ENCODE data around the gene SH2D7.

Gene SH2D7

GRCh38 chr15:78101423-78102105, 9.2 kb downstream of the SH2D7 start:
- no peak for ATAC-seq (ENCODE audit: low read depth)
- TF ChIP-seq CTCF (IDR thresholded peaks at IDR 0.05; ENCODE audit: poor library complexity, severe bottlenecking) = no peak
- no peaks in the 10 kb centered on the region for H3K27me3 ChIP-seq (ENCODE audit: insufficient read depth, poor library complexity, severe bottlenecking)
- H3K4me1 ChIP-seq (ENCODE audit: insufficient read depth, poor library complexity, severe bottlenecking) = no peaks in the 10 kb centered on the region
- H3K9me3 ChIP-seq (ENCODE audit: severe bottlenecking) = no peaks in the 10 kb centered on the region
- no peaks in the 10 kb centered on the region for H3K36me3 ChIP-seq (ENCODE audit: low read depth)
- H3K4me3 ChIP-seq (ENCODE audit: severe bottlenecking) = no peak overlapping the region
- H3K27ac ChIP-seq (ENCODE audit: poor library complexity, severe bottlenecking) = no peak overlapping the region
- peak; percentile 44 for DNase-seq (ENCODE audit: low spot score)

GRCh38 chr15:78102211-78102610, 9.8 kb downstream of the SH2D7 start:
- Histone ChIP-seq H3K27ac (ENCODE audit: poor library complexity, severe bottlenecking) (no peak overlapping the region), H3K9me3 (ENCODE audit: severe bottlenecking) (no peaks in the 10 kb centered on the region), H3K4me3 (ENCODE audit: severe bottlenecking) (no peak overlapping the region), H3K4me1 (ENCODE audit: insufficient read depth, poor library complexity, severe bottlenecking) (no peaks in the 10 kb centered on the region), H3K36me3 (ENCODE audit: low read depth) (no peaks in the 10 kb centered on the region), H3K27me3 (ENCODE audit: insufficient read depth, poor library complexity, severe bottlenecking) (no peaks in the 10 kb centered on the region)
- no peak for DNase-seq (ENCODE audit: low spot score)
- ATAC-seq (ENCODE audit: low read depth) = no peak
- no peak for TF ChIP-seq CTCF (IDR thresholded peaks at IDR 0.05; ENCODE audit: poor library complexity, severe bottlenecking)

GRCh38 chr15:78102741-78103140, 10.4 kb downstream of the SH2D7 start:
- Histone ChIP-seq H3K27ac (ENCODE audit: poor library complexity, severe bottlenecking) (no peak overlapping the region), H3K27me3 (ENCODE audit: insufficient read depth, poor library complexity, severe bottlenecking) (no peaks in the 10 kb centered on the region), H3K4me3 (ENCODE audit: severe bottlenecking) (no peak overlapping the region), H3K36me3 (ENCODE audit: low read depth) (no peaks in the 10 kb centered on the region), H3K9me3 (ENCODE audit: severe bottlenecking) (no peaks in the 10 kb centered on the region), H3K4me1 (ENCODE audit: insufficient read depth, poor library complexity, severe bottlenecking) (no peaks in the 10 kb centered on the region)
- TF ChIP-seq CTCF (IDR thresholded peaks at IDR 0.05; ENCODE audit: poor library complexity, severe bottlenecking) = no peak
- DNase-seq (ENCODE audit: low spot score) = peak; percentile 48
- peak; percentile 22; the same call in 2 of the 3 replicates for ATAC-seq (ENCODE audit: low read depth)

- no peaks in the 10 kb centered on the region for H3K27me3 ChIP-seq (ENCODE audit: insufficient read depth, poor library complexity, severe bottlenecking)
- no peaks in the 10 kb centered on the region for H3K36me3 ChIP-seq (ENCODE audit: low read depth)
- no peaks in the 10 kb centered on the region for H3K4me1 ChIP-seq (ENCODE audit: insufficient read depth, poor library complexity, severe bottlenecking)
- ATAC-seq (ENCODE audit: low read depth) (no peak), DNase-seq (ENCODE audit: low spot score) (peak; percentile 64)
- TF ChIP-seq CTCF (IDR thresholded peaks at IDR 0.05; ENCODE audit: poor library complexity, severe bottlenecking) = no peak
- no peaks in the 10 kb centered on the region for H3K9me3 ChIP-seq (ENCODE audit: severe bottlenecking)
- no peak overlapping the region for H3K4me3 ChIP-seq (ENCODE audit: severe bottlenecking)
- no peak overlapping the region for H3K27ac ChIP-seq (ENCODE audit: poor library complexity, severe bottlenecking)
Measured at GRCh38 chr15:78103406-78104118, 11.2 kb downstream of the SH2D7 start.

GRCh38 chr15:78104119-78104479, 11.7 kb downstream of the SH2D7 start:
- H3K4me1 ChIP-seq (ENCODE audit: insufficient read depth, poor library complexity, severe bottlenecking) = no peaks in the 10 kb centered on the region
- H3K9me3 ChIP-seq (ENCODE audit: severe bottlenecking) = no peaks in the 10 kb centered on the region
- TF ChIP-seq CTCF (IDR thresholded peaks at IDR 0.05; ENCODE audit: poor library complexity, severe bottlenecking) = no peak
- no peaks in the 10 kb centered on the region for H3K36me3 ChIP-seq (ENCODE audit: low read depth)
- peak; percentile 57 for DNase-seq (ENCODE audit: low spot score)
- ATAC-seq (ENCODE audit: low read depth) = no peak
- no peaks in the 10 kb centered on the region for H3K27me3 ChIP-seq (ENCODE audit: insufficient read depth, poor library complexity, severe bottlenecking)
- no peak overlapping the region for H3K4me3 ChIP-seq (ENCODE audit: severe bottlenecking)
- H3K27ac ChIP-seq (ENCODE audit: poor library complexity, severe bottlenecking) = no peak overlapping the region
